HS-27A (cell line): Measurements from ENCODE around the gene KRTAP9-3.
"Not testable (repeated sequence)": the region's sequence is repeated elsewhere in the genome, so short reads cannot be mapped to it uniquely, and the experiment has no call there.

Source experiments
- DNase-seq: peaks from one replicate; pipeline ENCODE4 v3.0.0-alpha.2; 2012; ENCODE audit warnings: low read depth, missing footprints

KRTAP9-3 gene

GRCh38 chr17:41232399-41233105, at the start of gene KRTAP9-3:
Gene KRTAP9-3 (plus strand): TSS chr17:41232449. CDS start chr17:41232502, 53 bp downstream.
- DNase-seq: not testable (repeated sequence)

DNA sequence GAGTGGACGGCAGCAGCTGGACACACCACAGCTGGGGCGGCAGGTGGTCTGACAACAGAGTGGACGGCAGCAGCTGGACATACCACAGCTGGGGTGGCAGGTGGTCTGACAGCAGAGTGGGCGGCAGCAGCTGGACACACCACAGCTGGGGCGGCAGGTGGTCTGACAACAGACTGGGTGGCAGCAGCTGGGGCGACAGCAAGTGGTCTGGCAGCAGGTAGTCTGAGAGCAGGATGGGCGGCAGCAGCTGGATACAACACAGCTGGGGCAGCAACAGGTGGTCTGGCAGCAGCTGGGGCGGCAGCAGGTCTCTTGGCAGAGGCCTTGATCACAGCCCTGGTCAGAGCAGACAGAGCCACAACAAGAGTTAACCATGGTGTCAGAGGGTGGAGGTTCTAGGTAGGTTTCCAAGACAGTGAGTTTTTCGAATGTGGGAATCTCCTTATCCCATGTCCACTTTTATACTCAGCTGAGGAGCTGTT, 47.7 kb upstream of the KRTAP9-3 start, which contains the start of gene KRTAP4-1:
Gene KRTAP4-1, minus strand, starts transcription at position 432 of the 482 bp plus-strand sequence. Its CDS starts 57 bp downstream, at position 375.
- no peak for DNase-seq

DNA sequence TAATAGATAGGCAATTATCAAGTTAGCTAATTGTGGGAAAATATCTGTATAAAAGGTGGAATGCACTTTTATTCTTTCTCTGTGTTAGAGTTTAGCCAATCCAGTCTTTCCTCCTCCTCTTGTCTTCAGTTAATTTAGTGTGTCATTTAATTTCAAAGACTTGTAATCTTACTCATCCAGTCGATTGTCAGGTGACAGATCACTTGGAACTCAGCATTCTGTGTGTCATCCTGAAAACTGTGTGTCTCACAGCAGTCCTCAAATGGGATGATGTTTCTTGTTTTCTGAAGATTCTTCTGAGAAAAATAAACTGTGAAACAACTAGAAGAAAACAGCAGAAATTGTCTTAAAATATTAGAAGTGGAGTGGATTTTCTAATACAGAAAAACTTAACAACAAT, 47.2 kb upstream of the KRTAP9-3 start:
- DNase-seq: no peak

GRCh38 chr17:41186872-41187271, 45.4 kb upstream of the KRTAP9-3 start:
- no peak for DNase-seq

DNA sequence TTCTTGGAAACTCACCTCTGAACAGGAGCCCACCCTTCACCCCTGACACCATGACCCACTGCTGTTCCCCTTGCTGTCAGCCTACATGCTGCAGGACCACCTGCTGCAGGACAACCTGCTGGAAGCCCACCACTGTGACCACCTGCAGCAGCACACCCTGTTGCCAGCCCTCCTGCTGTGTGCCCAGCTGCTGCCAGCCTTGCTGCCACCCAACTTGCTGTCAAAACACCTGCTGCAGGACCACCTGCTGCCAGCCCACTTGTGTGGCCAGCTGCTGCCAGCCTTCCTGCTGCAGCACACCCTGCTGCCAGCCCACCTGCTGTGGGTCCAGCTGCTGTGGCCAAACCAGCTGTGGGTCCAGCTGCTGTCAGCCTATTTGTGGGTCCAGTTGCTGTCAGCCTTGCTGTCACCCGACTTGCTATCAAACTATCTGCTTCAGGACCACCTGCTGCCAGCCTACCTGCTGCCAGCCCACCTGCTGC, 42.4 kb upstream of the KRTAP9-3 start, which contains the start of gene KRTAP9-1:
Gene KRTAP9-1, plus strand, starts transcription at position 51 of the 482 bp plus-strand sequence. Its CDS starts 0 bp downstream, at position 51.
- not testable (repeated sequence) for DNase-seq

DNA sequence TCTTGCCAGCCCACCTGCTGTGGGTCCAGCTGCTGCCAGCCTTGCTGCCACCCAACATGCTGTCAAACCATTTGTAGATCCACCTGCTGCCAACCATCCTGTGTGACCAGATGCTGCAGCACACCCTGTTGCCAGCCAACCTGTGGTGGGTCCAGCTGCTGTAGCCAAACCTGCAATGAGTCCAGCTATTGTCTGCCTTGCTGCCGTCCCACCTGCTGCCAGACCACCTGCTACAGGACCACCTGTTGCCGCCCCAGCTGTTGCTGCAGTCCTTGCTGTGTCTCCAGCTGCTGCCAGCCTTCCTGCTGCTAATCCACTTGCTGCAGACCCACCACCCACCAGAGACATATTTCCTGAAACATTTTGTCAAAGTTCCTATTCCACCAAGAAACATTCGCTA, 41.9 kb upstream of the KRTAP9-3 start:
- DNase-seq: no peak

GRCh38 chr17:41196068-41196467, 36.2 kb upstream of the KRTAP9-3 start:
- no peak for DNase-seq

DNA sequence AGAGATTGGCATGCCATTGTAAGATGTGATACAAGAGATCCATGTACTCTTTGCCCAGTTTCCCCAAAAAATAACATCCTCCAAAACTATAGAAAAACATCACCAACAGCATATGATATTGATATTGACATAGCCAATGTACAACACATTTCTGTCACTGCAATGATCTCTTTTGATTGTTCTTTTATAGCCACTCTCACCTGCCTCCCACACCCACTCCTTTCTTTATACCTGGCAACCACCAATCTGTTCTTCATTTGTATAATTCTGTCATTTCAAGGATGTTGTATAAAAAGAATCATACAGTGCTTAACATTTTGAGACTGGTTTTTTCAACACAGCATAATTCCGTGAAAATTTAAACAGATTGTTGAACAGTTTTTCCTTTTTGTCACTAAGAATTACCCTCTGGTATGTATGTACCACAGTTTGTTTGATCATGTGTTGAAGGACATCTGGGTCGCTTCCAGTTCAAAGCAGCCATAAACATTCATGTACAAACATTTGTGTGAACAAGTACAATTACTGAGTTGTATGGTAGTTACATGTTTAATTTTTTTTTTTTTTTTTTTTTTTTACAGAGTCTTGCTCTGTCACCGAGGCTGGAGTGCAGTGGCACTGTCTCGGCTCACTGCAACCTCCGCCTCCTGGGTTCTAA, 32.7 kb upstream of the KRTAP9-3 start:
- DNase-seq: no peak

DNA sequence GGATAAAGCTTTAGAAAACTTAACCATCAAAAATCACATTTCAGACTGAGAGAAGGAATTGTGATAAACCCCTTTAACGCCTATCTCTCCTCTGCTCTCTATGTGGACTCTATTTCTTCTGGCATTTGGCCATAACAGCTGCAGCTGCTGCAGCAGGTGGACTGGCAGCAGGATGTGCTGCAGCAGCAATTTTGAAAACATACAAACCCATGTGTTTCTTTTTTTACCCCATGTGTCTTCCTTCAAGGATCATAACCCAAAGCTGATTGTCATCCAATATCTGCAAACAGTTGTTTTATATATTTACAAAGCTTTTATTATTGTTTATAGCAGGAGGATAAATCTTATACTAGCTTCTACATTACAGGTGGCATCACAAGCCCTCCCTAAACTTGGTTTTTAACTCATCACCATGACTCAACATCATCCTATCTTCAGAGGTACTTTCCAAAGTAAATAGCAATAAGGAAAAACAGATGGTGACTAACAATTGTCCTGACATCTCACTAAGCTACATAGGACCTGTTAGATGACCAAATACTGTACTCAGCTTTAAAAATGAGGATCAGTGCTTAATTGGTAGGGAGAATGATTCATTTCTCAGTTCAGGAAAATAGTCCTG, 20.3 kb upstream of the KRTAP9-3 start:
- DNase-seq: no peak

- no peak for DNase-seq
Observed at GRCh38 chr17:41212524-41213169, 19.6 kb upstream of the KRTAP9-3 start.

DNA sequence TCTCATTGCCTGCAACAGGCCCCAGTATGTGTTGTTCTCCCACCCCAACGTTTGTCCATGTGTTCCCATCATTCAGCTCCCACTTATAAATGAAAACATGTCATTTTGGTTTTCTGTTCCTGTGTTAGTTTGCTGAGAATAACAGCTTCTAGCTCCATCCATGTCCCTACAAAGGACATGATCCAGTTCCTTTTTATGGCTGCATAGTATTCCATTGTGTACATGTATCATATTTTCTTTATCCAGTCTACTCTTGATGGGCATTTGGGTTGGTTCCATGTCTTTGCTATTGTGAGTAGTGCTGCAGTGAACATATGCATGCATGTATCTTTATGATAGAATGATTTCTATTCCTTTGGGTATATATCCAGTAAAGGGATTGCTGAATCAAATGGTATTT, 16.6 kb upstream of the KRTAP9-3 start:
- DNase-seq: no peak

DNA sequence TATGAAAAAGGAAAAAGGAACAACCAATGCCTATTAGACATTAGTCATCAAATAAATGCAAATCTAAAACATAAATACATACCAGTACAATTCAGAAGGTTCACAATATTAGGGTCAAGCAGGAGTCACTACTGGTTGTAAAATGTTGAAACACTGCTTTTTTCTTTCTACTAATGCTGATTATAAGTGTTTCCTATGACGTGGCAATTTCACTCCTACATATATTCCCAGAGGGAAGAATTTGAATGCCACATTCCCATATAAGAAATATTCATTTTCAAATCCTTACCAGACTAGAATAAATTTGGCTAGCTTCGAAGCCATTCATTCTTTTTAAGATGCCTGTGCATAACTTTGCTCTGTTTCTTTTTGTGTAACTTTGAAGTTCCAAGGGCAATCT, 8.4 kb upstream of the KRTAP9-3 start:
- DNase-seq: no peak

DNA sequence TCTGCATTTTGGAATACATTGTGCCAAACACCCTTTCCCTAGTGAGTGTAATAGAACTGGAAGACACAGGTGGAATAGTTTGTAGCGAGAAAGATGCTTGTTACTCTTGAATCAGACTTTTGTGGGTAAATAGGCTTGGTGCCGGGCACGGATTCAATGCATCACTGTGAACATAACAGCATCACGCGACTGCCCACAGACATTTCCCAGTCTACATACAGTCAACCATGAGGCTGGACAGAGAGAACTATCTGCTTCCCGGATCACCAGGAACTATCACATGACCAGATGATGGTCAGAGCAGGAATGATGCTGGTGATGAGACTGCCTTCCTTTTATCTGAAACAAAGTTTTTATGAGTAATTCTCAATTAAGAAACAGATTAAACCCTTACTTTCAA, 6.2 kb upstream of the KRTAP9-3 start:
- no peak for DNase-seq

DNA sequence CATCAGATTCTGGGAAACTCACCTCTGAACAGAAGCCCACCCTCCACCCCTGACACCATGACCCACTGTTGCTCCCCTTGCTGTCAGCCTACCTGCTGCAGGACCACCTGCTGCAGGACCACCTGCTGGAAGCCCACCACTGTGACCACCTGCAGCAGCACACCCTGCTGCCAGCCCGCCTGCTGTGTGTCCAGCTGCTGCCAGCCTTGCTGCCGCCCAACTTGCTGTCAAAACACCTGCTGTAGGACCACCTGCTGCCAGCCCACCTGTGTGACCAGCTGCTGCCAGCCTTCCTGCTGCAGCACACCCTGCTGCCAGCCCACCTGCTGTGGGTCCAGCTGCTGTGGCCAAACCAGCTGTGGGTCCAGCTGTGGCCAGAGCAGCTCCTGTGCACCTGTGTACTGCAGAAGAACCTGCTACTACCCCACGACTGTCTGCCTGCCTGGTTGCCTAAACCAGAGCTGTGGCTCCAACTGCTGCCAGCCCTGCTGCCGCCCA, 5.6 kb upstream of the KRTAP9-3 start, which contains the start of gene KRTAP9-2:
Gene KRTAP9-2, plus strand, starts transcription at position 51 of the 498 bp plus-strand sequence. Its CDS starts 7 bp downstream, at position 58.
- not testable (repeated sequence) for DNase-seq

GRCh38 chr17:41230094-41230493, 2.2 kb upstream of the KRTAP9-3 start:
- no peak for DNase-seq

DNA sequence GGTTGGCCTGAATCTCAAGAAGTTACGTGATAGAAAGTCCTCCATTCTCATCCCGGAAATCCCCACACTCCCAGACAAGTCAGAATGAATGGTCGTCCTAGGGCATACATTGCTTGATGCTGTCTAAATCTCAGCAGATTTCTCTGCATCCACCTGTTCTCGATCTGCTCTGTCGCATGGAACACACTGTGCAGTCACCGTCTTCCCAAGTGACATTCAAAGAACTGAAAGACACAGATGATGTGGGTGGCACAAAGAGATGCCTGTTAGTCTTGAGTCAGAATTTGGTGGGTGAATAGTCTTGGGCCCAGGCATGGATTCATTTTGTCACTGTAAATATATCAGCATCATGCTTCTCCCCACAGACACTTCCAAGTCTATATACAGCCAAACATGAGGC, 518 bp upstream of the KRTAP9-3 start:
- DNase-seq: no peak

DNA sequence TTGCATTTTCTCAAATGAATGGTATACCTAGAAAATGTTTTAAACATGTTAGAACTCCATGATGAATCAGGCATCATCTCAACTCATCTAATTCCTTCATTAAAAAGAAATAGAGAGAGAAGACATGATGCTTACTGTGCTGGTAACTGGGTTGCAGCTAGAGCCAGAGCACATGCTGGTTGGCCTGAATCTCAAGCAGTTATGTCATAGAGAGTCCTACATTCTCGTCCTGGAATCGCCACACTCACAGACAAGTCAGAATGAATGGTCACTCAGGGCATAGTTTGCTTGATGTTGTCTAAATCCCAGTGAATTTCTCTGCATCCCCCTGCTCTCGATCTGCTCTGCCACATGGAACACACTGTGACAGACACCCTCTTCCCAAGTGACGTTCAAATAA, 4.9 kb downstream of the KRTAP9-3 start:
- not testable (repeated sequence) for DNase-seq

GRCh38 chr17:41237949-41238437, 5.7 kb downstream of the KRTAP9-3 start, which contains the start of gene KRTAP9-8:
Gene KRTAP9-8 (plus strand): TSS chr17:41237999. CDS start chr17:41238052, 53 bp downstream.
- not testable (repeated sequence) for DNase-seq

GRCh38 chr17:41246995-41247787, 14.9 kb downstream of the KRTAP9-3 start:
- DNase-seq: not testable (repeated sequence)

DNA sequence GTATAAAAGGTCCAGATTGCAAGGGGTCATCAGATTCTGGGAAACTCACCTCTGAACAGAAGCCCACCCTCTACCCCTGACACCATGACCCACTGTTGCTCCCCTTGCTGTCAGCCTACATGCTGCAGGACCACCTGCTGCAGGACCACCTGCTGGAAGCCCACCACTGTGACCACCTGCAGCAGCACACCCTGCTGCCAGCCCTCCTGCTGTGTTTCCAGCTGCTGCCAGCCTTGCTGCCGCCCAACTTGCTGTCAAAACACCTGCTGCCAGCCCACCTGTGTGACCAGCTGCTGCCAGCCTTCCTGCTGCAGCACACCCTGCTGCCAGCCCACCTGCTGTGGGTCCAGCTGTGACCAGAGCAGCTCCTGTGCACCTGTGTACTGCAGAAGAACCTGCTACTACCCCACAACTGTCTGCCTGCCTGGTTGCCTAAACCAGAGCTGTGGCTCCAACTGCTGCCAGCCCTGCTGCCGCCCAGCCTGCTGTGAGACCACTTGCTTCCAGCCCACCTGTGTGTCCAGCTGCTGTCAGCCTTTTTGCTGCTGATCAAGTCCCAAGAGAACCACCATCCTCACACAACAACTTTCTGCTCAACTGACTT, 17.5 kb downstream of the KRTAP9-3 start, which contains the start of gene KRTAP9-4:
Gene KRTAP9-4, plus strand, starts transcription at position 51 of the 604 bp plus-strand sequence. Its CDS starts 34 bp downstream, at position 85.
- DNase-seq: not testable (repeated sequence)
